Activated CD8-positive, alpha-beta memory T cell treated with anti-CD3 and anti-CD28 coated beads for 36 hours (primary cell): Measurements from ENCODE around the gene PRELID3B. TPM values are rescaled to one million over a fixed set of nuclear protein-coding genes. Genes with fewer than 3 reads are reported as not detected.

Experiments used
- CTCF ChIA-PET: fragments of 350-600 bp; sonication (Branson Sonifier 250); formaldehyde crosslinking; loops from one replicate; lab custom pipeline; 2021; ENCODE audit warnings: antibody characterized with exemption; lab: Charles Lee
- POLR2A ChIA-PET: fragments of 350-600 bp; sonication (Branson Sonifier 250); formaldehyde crosslinking; loops from one replicate; lab custom pipeline; 2021; ENCODE audit warnings: antibody characterized with exemption; lab: Charles Lee
- total RNA-seq, 2 experiments: library from RNA; stranded (reverse); gene quantifications; one replicate each; pipeline ENCODE4 v1.2.3, GENCODE V29; 2021

PRELID3B gene
- total RNA-seq, 2 experiments from 2014 or later, result 148 to 154 TPM

GRCh38 chr20:59005523-59006166 lies 36.9 kb downstream of the PRELID3B start:
- ChIA-PET CTCF (interaction anchor here (0.9 to 1.1 kb wide), 2 partner anchors 15 to 62 kb away, joined by 3 read pairs; no protein-coding TSS in a partner anchor), POLR2A (no interaction called here)

GRCh38 chr20:59004763-59005522 lies 37.6 kb downstream of the PRELID3B start:
- ChIA-PET POLR2A (no interaction called here), CTCF (interaction anchor here (1.1 kb wide), 1 partner anchor 14 kb away, joined by 3 read pairs; no protein-coding TSS in a partner anchor)

GRCh38 chr20:59004493-59004762 lies 38.2 kb downstream of the PRELID3B start:
- CTCF ChIA-PET, result interaction anchor here (0.5 to 1.1 kb wide), 2 partner anchors 14 to 410 kb away, joined by 3 read pairs; no protein-coding TSS in a partner anchor

GRCh38 chr20:59003836-59004492 lies 38.6 kb downstream of the PRELID3B start:
- ChIA-PET CTCF (interaction anchor here (0.5 kb wide), 1 partner anchor 411 kb away, joined by 3 read pairs; no protein-coding TSS in a partner anchor), POLR2A (no interaction called here)

More at GRCh38 chr20:59004493-59004762, 38.2 kb downstream of the PRELID3B start:
- POLR2A ChIA-PET, result no interaction called here

GRCh38 chr20:59002874-59003399 lies 39.6 kb downstream of the PRELID3B start:
- POLR2A ChIA-PET, result no interaction called here
- CTCF ChIA-PET, result no interaction called here

GRCh38 chr20:59002388-59002787 lies 40.2 kb downstream of the PRELID3B start:
- ChIA-PET POLR2A (no interaction called here), CTCF (no interaction called here)

GRCh38 chr20:59001449-59002171 lies 41.0 kb downstream of the PRELID3B start:
- POLR2A ChIA-PET, result no interaction called here
- CTCF ChIA-PET, result no interaction called here

GRCh38 chr20:59001068-59001448 lies 41.5 kb downstream of the PRELID3B start:
- POLR2A ChIA-PET, result no interaction called here
- CTCF ChIA-PET, result no interaction called here

GRCh38 chr20:59000326-59000725 lies 42.3 kb downstream of the PRELID3B start:
- CTCF ChIA-PET, result interaction anchor here (0.6 kb wide), 1 partner anchor 350 kb away, joined by 3 read pairs; no protein-coding TSS in a partner anchor

GRCh38 chr20:58998656-58999055 lies 43.9 kb downstream of the PRELID3B start:
- ChIA-PET CTCF (no interaction called here), POLR2A (no interaction called here)

More at GRCh38 chr20:59000326-59000725, 42.3 kb downstream of the PRELID3B start:
- POLR2A ChIA-PET, result interaction anchor here (0.9 to 1.5 kb wide), 2 partner anchors 9 to 32 kb away, joined by 3 to 5 read pairs; partner anchors contain the start of gene ATP5F1E

GRCh38 chr20:58997141-58997770 lies 45.3 kb downstream of the PRELID3B start:
- ChIA-PET POLR2A (no interaction called here), CTCF (no interaction called here)

GRCh38 chr20:58996226-58996611 lies 46.4 kb downstream of the PRELID3B start:
- CTCF ChIA-PET, result no interaction called here
- POLR2A ChIA-PET, result interaction anchor here (0.5 to 0.8 kb wide), 2 partner anchors 36 to 155 kb away, joined by 3 read pairs; partner anchors contain the start of gene ATP5F1E

- CTCF ChIA-PET, result interaction anchor here (1.1 kb wide), 1 partner anchor 88 kb away, joined by 4 read pairs; no protein-coding TSS in a partner anchor
- POLR2A ChIA-PET, result interaction anchor here (0.5 to 0.8 kb wide), 3 partner anchors 13 to 156 kb away, joined by 3 read pairs; partner anchors contain the start of gene ATP5F1E
Measured at GRCh38 chr20:58995461-58996225, 46.9 kb downstream of the PRELID3B start.

- ChIA-PET POLR2A (interaction anchor here (0.6 to 0.7 kb wide), 3 partner anchors 11 to 86 kb away, joined by 5 to 6 read pairs (median 5); no protein-coding TSS in a partner anchor), CTCF (interaction anchor here (1.1 kb wide), 1 partner anchor 89 kb away, joined by 4 read pairs; no protein-coding TSS in a partner anchor)
Measured at GRCh38 chr20:58994390-58995159, 48.0 kb downstream of the PRELID3B start.

- POLR2A ChIA-PET, result no interaction called here
- CTCF ChIA-PET, result interaction anchor here (0.6 kb wide), 2 partner anchors 10 to 11 kb away, joined by 3 to 4 read pairs; no protein-coding TSS in a partner anchor
Measured at GRCh38 chr20:58993332-58994248, 49.0 kb downstream of the PRELID3B start.

GRCh38 chr20:58992911-58993310 lies 49.7 kb downstream of the PRELID3B start:
- POLR2A ChIA-PET, result no interaction called here
- CTCF ChIA-PET, result interaction anchor here (0.6 kb wide), 1 partner anchor 11 kb away, joined by 4 read pairs; no protein-coding TSS in a partner anchor
